HL-60/S4 treated with retinoic acid at 250 ng/mL for 4 days and 3 days (cell line): Measurements from ENCODE around the gene GNG8.
"Not testable (repeated sequence)": the region's sequence is repeated elsewhere in the genome, so short reads cannot be mapped to it uniquely, and the experiment has no call there.

Experiments
- in situ Hi-C: fragments of 300-500 bp; cut with MboI; formaldehyde crosslinking; loops from 2 replicates; pipeline ENCODE4 v1.7.0; 2022; ENCODE audit warnings: low sequenced_read_pairs

GNG8 gene

DNA sequence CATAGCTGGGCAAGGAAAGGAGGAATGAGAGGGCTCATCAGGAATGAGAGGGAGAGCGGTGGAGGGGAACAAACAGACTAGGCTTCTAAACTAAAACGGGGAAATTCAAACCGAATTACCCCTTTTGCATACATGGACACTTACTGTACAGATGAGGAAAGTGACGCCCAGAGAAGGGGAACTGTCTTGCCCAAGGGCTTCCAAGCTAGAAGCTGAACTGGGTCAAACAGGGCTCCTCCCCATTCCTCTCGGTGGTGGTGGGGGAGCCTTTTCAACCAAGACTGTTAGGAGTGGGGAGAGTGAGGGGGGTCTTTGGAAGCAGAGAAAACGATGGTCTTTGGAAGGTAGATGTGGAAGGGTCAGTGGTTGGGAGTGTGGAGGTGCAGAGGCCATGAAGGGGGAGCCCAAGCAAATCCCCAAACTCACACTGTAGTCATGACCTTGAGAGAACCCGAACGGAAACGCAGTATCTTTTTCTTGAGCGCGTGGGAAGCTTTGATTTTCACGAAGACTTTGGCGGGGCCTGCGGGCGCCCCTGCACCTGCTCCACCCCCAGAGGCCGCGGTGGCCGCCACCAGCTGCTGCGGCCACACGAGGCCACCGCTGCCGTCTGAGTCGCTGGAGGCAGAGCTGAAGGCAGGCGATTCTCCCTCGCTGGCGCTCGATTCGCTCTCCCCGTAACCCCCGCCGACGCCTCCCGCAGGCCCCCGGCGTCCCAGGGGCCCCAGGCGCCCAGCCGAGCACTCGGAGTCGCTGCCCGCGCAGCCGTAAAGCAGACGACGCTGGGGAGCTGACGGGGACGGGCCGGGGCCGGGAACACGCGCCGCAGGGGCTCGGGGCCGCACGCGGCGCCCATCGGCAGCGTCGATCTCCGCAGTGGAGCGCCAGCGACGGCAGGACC lies 12.3 kb upstream of the GNG8 start:
- in situ Hi-C loops, result no loop called here

DNA sequence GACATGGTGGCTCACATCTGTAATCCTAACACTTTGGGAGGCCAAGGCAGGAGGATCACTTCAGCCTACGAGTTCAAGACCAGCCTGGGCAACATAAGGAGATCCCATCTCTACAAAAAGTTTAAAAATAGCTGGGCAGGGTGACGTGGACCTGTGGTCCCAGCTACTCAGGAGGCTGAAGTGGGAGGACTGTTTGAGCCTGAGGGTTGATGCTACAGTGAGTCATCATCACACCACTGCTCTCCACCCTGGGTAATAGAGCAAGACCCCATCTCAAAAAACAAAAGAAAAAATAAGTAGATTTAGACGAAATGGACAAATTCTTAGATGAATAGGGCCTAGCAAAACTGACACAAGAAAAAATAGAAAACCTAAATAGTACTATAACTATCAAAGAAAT lies 10.4 kb upstream of the GNG8 start:
- in situ Hi-C loops, result no loop called here

DNA sequence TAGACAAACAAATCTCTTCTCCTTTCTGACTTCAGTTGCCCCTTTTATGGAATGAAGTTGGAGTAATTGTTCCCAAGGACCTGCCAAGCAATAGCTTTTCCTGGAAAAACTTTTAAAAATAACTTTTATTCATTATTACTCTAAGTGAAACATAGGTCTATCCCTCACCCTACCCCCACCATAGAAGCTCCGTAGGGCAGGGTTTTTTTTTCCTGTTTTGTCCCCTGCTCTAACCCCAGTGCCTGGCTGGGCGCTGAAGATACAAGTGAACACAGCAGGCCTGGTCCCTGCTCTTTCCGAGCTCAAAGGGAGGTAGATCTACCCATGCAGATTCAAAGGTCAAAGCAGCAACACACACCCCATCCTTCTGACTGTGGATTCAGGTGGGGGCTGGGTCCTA lies 8.7 kb upstream of the GNG8 start:
- in situ Hi-C loops, result no loop called here

DNA sequence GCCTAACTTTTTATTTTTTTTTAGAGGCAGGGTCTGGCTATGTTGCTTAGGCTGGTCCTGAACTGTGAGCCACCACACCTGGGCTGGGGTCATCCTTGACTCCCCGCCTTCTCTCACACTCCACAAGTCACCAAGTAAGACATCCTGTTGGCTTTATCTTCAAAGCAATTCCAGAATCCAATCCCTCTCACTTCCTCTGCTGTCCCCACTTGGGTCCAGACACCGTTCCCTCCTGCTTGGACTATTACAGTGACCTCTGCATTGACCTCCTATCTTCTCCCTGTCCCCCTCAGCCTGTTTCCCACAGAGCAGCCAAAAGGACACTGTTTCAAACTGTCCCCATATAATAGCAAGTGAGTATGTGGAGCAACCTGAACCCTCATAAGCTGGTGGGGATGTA lies 4.7 kb upstream of the GNG8 start:
- in situ Hi-C loops, result no loop called here

DNA sequence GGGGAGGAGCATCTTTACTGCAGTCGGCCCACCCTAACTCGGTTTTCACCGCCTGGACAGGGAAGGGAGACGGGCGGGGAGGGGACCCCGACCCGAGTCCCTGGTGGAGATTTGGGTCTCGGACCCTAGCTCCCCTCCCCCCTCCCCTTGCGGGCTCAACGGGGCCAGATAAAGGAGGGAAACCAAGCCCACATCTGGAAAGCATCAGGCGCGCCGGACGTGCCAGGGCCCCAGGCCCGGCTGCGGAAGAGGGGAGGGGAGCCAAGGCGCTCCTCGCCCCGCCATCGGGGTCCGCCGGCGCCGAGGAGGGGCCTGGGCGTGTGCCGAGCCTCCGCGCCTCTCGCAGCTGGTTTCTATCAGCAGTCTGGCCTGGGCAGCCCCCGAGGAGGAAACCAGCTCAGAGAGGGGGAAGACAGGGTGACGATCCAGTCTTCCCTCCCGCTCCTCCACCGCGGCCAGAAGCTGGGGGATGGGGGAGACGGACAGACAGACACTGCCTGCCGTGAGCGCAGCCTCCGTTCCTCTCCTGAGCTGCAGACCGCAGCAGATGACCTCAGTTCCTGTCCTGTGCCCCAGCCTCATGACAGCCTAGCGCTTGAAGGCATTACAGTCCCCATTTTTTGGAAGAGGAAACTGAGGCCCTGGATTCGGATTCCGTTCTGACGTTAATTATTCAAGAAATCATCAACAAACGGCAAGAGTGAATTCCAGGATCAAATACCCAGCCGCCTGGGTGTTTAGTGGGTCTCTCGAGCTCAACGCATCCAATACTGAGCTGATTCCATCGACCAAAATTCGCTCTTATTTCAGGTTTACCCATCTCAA lies 3.6 kb upstream of the GNG8 start:
- in situ Hi-C loops, result no loop called here

DNA sequence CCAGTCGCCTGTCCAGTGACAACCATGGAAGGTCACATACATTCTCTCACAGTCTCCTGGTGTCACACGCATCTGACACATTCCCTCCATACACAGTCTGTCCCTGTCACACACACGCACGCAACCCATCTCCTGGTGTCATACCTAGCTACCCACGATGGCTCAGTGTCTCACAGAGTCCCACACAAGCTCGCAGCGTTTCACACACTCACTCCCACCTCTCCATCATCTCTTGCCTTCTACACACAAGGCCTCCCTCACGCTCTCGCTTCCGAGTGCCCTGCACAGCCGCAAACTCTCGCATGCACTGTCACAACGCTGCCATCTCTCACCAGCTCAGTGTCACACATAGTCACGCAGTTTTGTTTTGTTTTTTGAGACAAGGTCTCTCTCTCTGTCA lies 1.2 kb upstream of the GNG8 start:
- in situ Hi-C loops, result no loop called here

DNA sequence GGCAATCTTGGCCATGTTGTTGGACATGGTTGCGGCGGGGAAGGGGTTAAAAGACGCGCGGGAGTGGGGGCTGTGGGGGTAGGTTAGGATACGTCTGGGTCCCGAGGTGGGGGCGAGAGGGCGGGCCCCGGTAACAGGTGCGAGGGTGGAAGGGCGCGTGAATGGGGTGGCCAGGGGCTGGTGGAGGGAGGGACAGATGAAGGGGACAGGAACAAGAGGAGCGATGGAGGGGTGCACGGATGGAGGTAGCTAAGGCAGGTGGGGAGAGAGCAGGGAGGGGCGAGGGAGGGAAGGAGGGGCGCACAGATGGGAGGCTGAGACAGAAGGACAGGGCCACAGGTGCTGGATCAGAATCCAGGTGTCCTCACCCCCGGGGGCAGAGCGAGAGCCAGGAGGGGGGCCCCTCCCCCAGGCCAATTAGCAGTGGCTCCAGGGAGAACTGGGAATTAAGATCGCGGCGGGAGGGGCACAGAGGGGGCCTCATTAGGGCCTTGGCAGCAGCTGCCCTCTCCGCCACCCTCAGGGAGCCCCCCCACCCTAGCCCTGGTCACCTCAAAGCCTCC lies 1.3 kb downstream of the GNG8 start:
- in situ Hi-C loops, result no loop called here

DNA sequence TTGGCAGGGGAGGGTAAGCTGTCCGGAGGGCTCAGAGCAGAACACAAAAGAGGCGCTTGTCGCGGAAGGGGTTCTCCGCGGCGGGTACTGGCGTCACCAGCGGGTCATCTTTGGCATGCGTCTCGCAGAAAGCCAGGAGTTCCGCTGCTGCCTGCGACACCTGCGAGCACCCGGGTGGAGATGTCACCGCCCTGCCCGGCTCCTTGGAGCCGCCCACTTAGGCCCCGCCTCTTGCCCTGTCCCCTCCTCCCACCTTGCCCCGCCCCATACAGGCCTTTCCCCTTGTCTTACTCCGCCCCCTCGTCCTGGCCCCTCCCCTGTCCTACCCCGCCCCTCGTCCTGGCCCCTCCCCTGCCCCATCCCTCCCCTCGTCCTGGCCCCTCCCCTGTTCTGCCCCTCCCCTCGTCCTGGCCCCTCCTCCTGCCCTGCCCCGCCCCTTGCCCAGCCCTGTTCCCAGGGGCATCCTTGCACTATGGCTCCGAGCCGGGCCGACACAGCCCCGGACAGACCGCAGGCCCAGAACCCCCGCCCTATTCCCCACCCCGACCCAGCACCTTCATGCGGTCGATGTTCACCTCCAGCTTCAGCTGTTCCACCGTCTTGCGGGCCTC lies 1.9 kb downstream of the GNG8 start:
- in situ Hi-C loops, result no loop called here

DNA sequence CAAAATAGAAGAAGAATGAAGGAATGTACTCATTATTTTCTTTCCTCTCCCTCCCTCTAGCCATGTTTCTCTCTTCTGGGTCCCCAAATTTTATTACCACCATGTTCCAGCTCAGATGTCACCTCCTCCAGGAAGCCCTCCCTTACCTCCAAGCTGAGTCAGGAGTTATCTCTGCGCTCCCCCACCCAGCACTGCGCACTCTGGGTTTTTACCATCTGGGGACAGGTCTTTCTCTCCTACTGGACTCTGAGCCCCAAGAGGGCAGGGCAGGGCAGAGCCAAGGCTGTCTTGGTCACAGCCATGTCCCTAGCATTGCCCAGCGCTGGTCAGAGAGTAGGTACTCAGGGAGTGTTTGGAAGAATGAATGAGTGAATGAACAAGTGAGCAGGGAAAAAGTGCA lies 2.9 kb downstream of the GNG8 start:
- in situ Hi-C loops, result no loop called here

DNA sequence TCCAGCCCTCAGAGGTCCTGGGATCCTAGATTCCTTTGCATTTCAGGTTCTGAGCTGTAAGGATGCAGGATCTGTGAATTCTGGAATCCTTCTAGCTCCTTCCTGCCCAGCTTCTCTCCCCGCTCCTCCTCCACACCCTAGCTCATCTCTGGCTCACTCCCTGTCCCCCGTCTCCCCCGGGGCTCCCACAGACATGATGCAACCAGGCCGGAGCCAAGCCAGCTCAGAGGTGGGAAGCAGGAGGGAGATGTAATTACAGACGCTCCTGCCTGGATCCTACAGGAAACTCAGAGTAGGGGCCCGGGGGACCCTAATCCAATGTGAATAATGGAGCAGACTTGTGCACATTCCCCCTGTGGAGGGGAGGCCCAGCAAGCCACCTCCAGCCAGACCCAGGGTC lies 4.5 kb downstream of the GNG8 start:
- in situ Hi-C loops, result no loop called here

DNA sequence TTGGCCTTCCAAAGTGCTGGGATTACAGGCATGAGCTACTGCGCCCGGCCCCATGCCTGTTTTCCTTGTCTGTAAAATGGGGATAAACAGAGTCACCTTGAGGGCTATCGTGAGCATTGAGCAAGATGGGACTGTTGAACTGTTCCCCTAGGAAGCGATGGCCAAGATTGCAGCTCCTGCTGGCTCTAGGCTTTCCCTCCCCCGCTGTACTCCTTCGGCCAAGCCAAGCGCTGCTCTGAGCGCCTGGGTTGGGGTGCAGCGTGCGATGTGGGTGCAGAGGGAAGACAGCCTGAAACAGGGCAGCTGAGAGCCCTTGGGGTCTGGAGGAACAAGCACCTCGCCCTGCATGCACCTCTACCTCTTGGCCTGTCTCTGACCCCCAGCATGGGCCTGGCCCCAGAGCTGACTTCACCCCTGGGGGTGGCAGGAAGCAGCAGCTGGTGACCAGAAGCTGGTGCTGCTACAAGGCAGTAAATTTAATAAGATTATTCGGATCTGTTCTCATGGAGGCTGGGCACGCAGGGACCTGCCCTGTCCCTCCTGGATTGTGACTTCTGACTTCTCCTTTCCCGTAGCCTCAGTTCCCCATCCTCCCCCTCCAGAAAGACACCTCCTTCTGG lies 5.3 kb downstream of the GNG8 start:
- in situ Hi-C loops, result no loop called here

DNA sequence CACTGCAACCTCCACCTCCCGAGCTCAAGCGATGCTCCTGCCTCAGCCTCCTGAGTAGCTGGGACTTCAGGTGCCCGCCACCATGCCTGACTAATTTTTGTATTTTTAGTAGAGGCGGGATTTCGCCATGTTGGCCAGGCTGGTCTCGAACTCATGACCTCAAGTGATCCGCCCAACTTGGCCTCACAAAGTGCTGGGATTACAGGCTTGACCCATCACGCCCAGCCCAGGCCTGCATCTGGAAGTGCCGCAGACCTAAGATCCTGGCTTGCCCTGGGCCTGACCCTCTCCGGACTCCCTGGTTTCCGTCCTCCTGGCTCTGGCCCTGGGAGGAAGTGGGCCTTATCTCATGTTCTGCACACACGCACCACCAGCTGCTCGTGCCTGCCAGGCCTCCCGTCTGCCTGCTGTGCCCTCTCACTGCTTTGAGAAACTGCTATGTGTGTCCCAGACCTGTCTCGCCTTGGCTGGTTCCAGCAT lies 6.4 kb downstream of the GNG8 start:
- in situ Hi-C loops, result no loop called here

DNA sequence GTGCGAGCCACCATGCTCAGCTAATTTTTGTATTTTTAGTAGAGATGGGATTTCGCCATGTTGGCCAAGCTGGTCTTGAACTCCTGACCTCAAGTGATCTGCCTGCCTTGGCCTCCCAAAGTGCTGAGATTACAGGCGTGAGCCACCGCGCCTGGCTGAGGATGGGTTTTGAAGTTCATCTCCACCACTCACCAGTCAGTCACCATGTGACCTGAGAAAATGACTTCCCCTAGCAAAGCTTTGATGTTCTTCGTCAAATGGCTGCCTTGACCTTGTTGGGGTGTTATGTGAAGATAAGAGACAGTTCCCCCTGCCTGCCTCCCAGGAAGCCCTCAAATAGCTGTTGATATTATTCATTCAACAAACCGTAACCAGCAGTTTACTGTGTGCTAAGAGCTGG lies 7.0 kb downstream of the GNG8 start:
- in situ Hi-C loops, result not testable (repeated sequence)

DNA sequence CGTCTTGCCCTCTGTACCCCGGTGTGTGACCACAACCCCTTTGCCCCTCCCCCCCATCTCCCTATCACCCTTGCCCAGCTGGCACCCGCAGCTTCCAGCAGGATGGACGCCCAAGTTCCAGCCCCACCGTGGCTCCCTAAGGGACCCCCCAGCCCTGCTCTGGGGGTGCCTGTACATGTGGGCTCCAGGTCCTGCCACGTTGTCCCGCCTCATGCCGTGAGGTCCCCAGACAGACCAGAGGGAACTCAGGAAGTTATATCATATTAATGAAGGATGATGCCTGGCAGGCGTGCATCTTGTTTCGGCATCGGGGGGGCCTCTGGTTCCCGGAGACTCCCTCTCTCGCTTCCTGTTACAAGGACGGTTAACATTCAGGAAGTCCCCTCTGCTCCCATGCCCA lies 9.6 kb downstream of the GNG8 start:
- in situ Hi-C loops, result no loop called here

DNA sequence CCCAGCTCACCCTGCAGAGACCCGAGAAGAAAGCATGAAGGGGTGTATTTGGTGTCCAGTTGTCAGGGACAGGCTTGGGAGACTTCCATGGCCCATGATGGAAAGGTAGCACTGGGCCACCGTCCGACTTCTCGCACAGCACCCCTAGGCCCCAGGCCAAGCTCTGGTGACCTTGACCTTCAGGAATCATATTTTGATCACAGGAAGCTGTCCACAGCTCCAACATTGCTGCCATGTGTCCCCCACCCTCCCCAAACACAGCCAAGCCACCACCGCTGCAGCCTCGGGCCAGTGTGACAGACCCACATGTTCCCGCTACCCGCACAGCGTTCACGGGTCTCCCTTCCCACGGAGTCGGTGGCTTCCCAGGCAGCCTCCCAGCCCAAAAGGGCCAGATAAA lies 10.3 kb downstream of the GNG8 start:
- in situ Hi-C loops, result no loop called here

DNA sequence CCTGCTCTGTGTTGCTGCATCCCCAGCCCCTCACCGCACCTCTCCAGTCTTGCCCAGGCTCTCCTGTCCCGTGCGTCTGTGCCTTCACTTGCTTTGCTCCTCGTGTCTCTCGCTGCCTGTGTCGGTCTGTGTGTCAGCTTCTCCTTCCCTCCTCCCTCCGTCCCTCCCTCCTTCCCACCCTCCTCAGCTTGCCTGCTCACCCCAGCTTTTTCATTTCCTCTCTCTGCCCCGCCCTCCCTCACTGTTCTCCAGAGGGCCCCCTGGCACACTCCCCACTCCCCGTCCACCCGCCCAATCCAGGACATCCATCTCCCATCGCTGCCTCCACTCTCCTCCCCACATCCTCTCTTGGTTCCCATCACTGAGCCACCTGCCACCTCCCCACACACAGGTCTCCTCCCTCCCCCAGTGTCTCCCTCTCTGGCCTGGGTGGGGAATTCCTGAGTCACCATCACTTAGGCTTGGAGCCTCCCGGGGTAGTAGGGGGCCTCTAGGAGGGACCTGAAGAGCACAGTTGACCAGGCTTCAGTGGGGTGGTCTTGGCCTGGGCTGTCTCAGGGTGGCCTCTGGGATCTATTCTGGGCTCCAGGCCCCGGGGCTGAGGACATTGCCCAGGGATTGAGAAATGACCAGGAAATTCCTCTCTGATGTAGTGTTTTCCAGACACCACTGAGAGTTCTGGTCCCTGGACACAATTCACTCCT lies 10.9 kb downstream of the GNG8 start, which contains the start of gene PTGIR:
TSS of gene PTGIR (minus strand) at position 132 of the 704 bp plus-strand sequence. CDS start 864 bp downstream, outside the sequence.
- in situ Hi-C loops, result no loop called here

DNA sequence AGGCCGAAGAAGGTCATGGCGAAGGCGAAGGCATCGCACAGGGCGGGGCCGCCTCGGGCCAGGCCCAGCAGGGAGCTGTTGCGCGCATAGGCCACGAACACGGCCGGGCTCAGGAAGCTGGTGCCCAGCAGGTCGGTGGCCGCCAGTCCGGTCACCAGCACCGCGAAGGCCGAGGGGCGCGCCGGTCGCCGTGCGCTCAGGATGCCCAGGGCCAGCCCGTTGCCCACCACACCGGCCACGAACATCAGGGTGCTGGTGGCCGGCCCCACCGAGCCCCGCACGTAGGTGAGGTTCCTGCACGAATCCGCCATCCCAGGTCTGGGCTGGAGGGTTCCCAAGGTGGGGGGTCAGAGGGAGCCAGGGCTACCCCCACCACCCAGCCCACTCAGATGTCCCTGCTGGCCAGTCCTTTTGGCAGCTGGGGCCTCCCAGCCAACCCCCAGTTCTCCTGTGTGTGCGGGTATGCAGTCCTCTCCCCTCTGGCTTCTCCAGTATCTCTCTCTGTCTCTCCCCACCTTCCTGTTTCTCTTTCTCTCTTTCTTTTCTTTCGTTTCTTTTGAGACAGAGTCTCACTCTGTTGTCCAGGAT lies 12.0 kb downstream of the GNG8 start:
- in situ Hi-C loops, result no loop called here

DNA sequence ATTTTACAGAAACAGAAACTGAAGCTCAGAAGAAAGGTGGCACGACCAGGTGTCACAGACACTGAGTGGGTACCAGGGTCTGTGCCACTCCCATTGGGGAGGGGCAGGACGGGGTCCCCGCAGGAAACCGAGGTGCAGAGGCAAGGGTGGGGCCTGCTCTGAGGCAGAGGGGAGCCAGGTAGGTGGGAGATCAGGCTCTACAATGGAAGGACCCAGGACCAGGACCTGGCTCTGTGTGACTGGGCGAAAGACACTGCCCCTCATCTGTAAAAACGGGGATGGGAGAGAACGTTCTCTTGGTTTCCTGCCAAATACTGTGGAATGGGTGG lies 13.9 kb downstream of the GNG8 start:
- in situ Hi-C loops, result no loop called here

DNA sequence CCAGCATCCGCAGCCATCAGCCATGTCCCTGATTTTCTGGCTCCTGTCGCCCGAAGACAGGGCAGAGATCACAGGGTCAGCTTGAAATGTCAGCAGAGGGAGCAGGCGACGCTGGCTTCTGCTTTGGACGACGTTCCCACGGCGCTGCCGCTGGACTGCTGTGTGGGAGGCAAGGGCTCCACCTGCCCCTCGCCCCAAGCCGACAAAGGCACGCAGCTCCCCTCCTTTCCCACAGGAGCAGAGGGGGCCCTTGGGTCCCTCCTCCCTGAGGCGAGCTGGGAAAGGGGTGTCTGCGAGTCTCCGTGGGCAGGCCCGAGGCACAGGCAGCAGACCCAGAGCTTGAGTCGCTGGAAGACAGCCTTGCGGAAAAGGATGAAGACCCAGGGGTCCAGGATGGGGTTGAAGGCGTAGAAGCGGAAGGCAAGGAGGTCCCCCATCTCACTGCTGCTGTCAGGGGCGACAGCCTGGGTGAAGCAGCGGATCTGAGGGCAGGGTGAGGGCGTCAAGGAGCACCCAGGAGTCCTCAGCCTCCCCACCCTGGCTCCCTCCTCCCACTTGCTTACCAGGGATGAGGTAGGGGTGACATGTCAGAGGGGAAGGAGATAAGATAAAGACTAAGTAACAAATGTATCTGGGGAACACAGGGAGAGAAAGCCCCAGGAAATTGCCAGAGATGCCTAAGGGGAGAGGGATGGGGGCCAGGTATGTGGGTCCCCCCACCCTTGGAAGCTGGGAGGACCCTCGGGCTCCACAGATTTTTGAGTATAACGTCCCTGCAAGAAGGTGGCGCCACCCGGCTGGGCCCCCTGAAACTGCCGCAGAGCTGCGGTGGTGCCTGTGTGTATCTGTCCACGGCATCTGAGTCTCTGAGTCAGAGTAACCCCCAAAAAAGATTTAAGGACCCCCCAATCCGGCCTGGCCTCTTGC lies 14.5 kb downstream of the GNG8 start:
- in situ Hi-C loops, result no loop called here
